GM18502 (cell line): ENCODE data around the gene CLIC5.
A peak's percentile ranks its signal among the peaks of the same experiment; 100 is the strongest.

Source experiments
- ATAC-seq: cut with Tn5 transposase; IDR thresholded peaks from one replicate; pipeline ENCODE4 v1.9.1; 2021; ENCODE audit warnings: mild to moderate bottlenecking; ENCODE audit not compliant: unreplicated experiment, poor library complexity

Gene CLIC5

GRCh38 chr6:46000905-46001304, 14.8 kb downstream of the CLIC5 start:
- no peak for ATAC-seq

GRCh38 chr6:45998524-45998923, 17.1 kb downstream of the CLIC5 start:
- no peak for ATAC-seq

- no peak for ATAC-seq
Observed at GRCh38 chr6:45997875-45998506, 17.7 kb downstream of the CLIC5 start.

- no peak for ATAC-seq
Observed at GRCh38 chr6:45991189-45991588, 24.5 kb downstream of the CLIC5 start.

GRCh38 chr6:45990162-45990561, 25.5 kb downstream of the CLIC5 start:
- peak; percentile 53 for ATAC-seq

- no peak for ATAC-seq
Observed at GRCh38 chr6:45988635-45989034, 27.0 kb downstream of the CLIC5 start.

GRCh38 chr6:45987856-45988255, 27.8 kb downstream of the CLIC5 start:
- no peak for ATAC-seq

- no peak for ATAC-seq
Observed at GRCh38 chr6:45986746-45987274, 28.9 kb downstream of the CLIC5 start.

- ATAC-seq = no peak
Observed at GRCh38 chr6:45984788-45985425, 30.8 kb downstream of the CLIC5 start.

- ATAC-seq = no peak
Observed at GRCh38 chr6:45984347-45984746, 31.3 kb downstream of the CLIC5 start.

- ATAC-seq = no peak
Observed at GRCh38 chr6:45983062-45983461, 32.6 kb downstream of the CLIC5 start.

- ATAC-seq = no peak
Observed at GRCh38 chr6:45982280-45983036, 33.2 kb downstream of the CLIC5 start.

- no peak for ATAC-seq
Observed at GRCh38 chr6:45981046-45981445, 34.6 kb downstream of the CLIC5 start.

GRCh38 chr6:45979311-45979710, 36.3 kb downstream of the CLIC5 start:
- no peak for ATAC-seq

GRCh38 chr6:45974596-45974995, 41.1 kb downstream of the CLIC5 start:
- ATAC-seq = no peak

- ATAC-seq = no peak
Observed at GRCh38 chr6:45972795-45973503, 42.7 kb downstream of the CLIC5 start.

GRCh38 chr6:45971287-45971686, 44.4 kb downstream of the CLIC5 start:
- no peak for ATAC-seq

GRCh38 chr6:45970326-45970725, 45.3 kb downstream of the CLIC5 start:
- ATAC-seq = no peak

GRCh38 chr6:45969883-45970282, 45.8 kb downstream of the CLIC5 start:
- ATAC-seq = no peak

- ATAC-seq = no peak
Observed at GRCh38 chr6:45969026-45969425, 46.6 kb downstream of the CLIC5 start.

- no peak for ATAC-seq
Observed at GRCh38 chr6:45967363-45967762, 48.3 kb downstream of the CLIC5 start.
